ENCODE measurements around the gene EIF3CL.
"Not testable (repeated sequence)": the region's sequence is repeated elsewhere in the genome, so short reads cannot be mapped to it uniquely, and the experiment has no call there.

Gene EIF3CL, protein sequence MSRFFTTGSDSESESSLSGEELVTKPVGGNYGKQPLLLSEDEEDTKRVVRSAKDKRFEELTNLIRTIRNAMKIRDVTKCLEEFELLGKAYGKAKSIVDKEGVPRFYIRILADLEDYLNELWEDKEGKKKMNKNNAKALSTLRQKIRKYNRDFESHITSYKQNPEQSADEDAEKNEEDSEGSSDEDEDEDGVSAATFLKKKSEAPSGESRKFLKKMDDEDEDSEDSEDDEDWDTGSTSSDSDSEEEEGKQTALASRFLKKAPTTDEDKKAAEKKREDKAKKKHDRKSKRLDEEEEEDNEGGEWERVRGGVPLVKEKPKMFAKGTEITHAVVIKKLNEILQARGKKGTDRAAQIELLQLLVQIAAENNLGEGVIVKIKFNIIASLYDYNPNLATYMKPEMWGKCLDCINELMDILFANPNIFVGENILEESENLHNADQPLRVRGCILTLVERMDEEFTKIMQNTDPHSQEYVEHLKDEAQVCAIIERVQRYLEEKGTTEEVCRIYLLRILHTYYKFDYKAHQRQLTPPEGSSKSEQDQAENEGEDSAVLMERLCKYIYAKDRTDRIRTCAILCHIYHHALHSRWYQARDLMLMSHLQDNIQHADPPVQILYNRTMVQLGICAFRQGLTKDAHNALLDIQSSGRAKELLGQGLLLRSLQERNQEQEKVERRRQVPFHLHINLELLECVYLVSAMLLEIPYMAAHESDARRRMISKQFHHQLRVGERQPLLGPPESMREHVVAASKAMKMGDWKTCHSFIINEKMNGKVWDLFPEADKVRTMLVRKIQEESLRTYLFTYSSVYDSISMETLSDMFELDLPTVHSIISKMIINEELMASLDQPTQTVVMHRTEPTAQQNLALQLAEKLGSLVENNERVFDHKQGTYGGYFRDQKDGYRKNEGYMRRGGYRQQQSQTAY

DNA sequence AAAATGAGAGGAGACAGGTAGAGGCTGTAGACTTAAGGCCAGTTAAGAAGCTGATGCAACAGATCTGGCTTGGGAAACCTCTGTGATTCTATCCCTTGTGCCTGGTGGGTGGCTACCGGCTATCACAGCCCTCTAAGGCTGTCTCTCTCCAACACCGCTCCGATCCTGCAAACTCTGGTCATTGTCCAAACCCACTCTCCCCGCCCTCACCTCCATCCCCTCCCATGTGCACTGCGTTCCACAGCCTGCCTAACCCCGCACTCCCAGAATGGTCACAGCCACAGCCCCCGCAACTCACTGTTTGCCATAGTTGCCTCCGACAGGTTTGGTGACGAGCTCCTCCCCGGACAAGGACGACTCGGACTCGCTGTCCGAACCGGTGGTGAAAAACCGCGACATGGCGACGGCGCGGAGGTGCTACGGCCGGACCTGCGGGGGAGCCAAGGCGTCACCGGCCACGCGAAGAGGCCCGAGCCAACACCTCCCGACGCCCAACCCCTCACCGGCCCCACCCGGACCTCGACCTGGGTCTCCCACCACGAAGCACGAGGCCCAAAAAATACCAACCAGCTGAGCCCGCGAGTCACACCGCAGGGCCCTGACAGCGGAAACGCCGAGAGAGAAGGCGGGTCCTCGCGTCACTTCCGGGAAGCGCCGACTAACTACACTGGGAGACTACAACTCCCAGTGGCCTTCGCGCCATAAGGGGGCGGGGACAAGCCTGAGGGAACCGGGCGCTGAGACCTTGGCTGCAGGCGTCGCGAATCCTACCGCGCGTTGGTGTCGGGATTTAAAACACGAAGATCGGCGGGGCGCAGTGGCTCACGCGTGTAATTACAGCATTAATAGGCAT, at the start of gene EIF3CL:
Gene EIF3CL, minus strand, starts transcription at position 622 of the 853 bp plus-strand sequence. Its CDS starts 223 bp downstream, at position 399.
- in situ Hi-C loops (cut with HindIII; ENCODE audit: low sequenced_read_pairs) = not testable (repeated sequence)

DNA sequence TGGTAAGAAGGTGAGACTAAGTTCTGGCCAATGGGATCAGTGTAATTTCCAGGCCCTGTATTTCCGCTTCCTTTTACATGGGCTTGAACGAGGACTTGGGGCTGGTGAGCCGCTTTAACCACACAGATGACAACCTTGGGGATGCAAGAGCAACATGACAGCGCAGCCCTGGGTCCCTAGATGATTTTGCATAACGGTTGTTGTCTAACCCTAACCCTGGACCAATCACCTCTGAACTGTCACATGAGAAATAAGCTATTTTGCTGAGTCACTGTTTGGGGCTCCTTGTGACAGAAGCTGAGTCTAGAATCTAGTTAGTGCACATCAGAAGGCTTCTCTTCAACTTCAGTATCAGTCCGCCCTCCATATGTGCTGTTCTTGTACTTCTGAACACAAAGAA, 43.4 kb upstream of the EIF3CL start:
- in situ Hi-C loops (cut with HindIII; ENCODE audit: low sequenced_read_pairs) = not testable (repeated sequence)

DNA sequence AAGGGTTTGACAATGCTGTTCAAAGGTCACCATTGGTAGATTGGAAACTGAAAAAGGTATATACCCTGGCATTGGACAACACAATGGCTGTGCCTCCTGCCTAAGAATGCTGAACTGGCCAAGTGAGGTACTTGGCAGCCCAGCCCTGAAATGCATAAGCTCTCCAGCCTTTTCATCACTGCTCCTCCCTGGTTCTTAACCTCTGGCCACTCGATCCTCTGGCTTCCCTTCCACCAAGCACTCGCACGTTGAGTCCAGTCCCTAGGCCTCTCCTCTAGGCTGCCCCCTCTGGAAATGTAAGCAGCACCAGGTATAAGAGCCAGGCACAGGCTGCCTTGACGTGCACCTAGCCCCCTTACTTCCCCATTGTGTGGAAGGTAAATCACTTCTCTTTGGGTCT, 42.7 kb upstream of the EIF3CL start:
- in situ Hi-C loops (cut with HindIII; ENCODE audit: low sequenced_read_pairs) = not testable (repeated sequence)

DNA sequence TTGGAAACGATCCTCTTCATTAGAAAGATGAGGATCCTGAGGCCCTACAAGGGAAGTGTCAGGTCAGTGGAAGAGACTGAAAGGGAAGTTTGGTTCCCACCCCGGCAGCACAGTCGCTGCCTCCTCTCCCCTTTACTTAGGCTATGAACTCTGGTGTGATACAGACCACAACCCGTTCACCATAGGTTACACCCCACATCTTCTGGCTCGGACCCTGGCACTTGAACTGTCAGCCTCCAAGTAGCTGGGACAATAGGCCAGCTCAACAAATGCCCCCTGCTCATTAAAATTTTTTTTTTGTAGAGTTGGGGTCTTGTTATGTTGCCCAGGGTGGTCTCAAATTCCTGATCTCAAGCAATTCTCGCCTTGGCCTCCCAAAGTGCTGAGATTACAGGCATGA, 40.3 kb upstream of the EIF3CL start:
- in situ Hi-C loops (cut with HindIII; ENCODE audit: low sequenced_read_pairs) = not testable (repeated sequence)

DNA sequence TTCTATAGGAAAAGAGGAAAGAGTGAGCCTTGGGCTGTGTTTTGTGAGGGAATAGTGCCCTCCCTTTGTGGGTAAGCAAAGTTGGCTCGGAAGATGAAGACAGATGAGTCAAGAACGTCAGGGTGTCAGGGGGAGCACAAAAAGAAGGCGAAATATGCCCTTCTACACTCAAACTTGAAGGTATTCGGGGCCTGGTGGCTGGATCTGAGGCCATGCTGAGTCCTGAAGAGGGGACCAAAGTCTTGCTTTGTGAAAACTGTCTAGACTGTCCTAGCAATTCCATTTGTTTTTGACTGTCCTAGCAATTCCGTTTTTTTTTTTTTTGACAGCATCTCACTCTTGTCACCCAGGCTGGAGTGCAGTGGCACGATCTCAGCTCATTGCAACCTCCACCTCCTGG, 35.3 kb upstream of the EIF3CL start:
- in situ Hi-C loops (cut with HindIII; ENCODE audit: low sequenced_read_pairs) = not testable (repeated sequence)

DNA sequence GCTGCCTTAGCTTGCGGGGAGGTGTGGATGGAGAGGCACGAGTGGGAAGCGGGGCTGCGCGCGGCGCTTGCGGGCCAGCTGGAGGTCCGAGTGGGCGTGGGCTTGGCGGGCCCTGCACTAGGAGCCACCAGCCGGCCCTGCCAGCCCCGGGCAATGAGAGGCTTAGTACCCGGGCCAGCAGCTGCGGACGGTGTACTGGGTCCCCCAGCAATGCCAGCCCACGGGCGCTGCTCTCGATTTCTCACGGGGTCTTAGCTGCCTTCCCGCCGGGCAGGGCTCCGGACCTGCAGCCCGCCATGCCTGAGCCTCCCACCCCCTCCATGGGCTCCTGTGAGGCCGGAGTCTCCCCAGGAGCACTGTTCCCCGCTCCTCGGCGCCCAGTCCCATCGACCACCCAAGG, 31.7 kb upstream of the EIF3CL start:
- in situ Hi-C loops (cut with HindIII; ENCODE audit: low sequenced_read_pairs) = not testable (repeated sequence)

DNA sequence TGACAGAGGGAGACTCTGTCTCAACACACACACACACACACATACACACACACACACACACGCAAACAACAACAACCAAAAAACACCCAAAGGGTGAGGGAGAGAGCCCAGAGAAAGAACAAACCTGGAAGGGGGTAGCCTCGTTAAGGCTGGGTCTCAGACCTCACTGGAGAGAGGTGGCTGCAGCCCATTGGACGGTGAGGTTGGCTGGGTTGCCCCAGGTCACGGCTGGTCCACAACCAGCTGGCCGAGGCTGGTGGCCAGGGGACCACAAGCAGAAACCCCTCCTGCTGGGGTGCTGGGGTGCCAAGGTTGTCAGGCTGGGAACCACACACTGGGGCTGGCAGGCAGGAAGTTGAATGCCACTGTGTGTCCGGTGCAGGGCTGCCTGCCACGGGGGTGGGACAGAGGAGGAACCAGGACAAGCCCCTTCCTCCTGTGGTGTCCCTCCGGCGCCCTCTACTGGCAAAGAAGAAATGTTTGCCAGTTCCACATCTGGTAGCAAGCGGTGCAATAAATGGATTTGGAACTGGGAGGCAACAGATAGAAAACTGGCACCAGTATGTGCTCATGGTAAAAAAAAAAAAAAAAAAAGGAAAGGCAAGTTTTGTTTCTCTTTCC, 22.5 kb upstream of the EIF3CL start:
- in situ Hi-C loops (cut with HindIII; ENCODE audit: low sequenced_read_pairs) = not testable (repeated sequence)

DNA sequence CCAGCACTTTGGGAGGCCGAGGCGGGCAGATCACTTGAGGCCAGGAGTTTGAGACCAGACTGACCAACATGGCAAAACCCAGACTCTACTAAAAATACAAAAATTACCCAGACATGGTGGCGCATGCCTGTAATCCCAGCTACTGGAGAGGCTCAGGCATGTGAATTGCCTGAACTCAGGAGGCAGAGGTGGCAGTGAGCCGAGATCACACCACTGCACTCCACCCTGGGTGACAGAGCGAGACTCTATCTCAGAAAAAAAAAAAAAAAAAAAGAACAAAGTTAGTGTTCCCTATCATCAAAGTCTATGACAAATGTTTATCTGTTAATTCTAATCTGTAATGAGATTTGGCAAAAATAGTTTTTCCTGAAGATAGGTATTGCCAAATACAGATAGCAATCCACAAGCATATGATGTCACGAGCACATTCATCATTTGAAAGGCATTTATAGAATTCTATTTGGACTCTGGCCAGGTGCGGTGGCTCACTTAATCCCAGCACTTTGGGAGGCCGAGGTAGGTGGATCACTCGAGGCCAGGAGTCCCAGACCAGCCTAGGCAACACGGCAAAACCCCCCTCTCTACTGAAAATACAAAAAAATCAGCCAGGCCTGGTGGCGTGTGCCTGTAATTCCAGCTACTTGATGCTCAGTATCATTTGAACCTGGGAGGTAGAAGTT, 17.6 kb upstream of the EIF3CL start:
- in situ Hi-C loops (cut with HindIII; ENCODE audit: low sequenced_read_pairs) = not testable (repeated sequence)

DNA sequence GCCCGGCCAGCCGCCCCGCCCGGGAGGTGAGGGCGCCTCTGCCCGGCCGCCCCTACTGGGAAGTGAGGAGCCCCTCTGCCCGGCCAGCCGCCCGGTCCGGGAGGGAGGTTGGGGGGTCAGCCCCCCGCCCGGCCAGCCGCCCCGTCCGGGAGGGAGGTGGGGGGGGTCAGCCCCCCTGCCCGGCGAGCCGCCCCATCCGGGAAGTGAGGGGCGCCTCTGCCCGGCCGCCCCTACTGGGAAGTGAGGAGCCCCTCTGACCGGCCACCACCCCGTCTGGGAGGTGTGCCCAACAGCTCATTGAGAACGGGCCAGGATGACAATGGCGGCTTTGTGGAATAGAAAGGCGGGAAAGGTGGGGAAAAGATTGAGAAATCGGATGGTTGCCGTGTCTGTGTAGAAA, 13.4 kb upstream of the EIF3CL start:
- in situ Hi-C loops (cut with HindIII; ENCODE audit: low sequenced_read_pairs) = not testable (repeated sequence)

DNA sequence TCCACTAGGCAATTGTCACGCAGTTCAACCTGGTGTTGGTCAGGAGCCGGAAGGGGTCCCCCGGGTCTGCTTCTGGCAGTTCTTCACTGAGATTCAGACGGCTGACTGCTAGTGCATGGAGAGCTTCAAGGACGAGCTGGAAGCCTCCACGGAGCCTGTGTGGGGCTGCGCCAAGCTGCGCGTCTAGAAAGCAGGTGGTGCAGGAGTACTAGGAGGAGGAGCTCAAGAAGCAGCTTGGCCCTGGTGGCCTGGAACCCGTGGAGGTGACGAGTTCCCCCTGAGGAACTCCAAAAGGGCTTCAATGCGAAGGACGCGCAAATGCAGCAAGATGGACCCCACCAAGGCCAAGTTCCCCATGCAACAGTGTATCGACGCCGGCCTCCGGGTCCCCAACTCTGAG, 10.9 kb upstream of the EIF3CL start:
- in situ Hi-C loops (cut with HindIII; ENCODE audit: low sequenced_read_pairs) = not testable (repeated sequence)

DNA sequence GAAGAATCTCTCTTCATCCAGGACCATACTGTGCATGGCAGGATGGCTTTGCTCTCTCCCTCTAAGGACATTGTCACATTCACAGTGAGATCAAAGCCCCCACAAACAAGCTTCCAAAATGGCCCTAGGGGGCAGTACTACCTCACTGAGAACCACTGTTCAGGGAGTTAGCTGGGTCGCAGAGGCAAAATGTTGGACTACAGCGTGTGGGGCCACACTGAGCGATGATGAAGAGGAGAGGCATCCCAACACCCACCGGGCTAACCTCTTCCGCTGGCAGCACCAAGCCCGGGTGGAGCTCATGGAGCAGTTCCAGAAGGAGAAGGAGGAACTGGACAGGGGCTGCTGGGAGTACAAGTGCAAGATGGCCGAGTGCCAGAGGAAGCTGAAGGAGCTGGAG, 9.9 kb upstream of the EIF3CL start:
- in situ Hi-C loops (cut with HindIII; ENCODE audit: low sequenced_read_pairs) = not testable (repeated sequence)

DNA sequence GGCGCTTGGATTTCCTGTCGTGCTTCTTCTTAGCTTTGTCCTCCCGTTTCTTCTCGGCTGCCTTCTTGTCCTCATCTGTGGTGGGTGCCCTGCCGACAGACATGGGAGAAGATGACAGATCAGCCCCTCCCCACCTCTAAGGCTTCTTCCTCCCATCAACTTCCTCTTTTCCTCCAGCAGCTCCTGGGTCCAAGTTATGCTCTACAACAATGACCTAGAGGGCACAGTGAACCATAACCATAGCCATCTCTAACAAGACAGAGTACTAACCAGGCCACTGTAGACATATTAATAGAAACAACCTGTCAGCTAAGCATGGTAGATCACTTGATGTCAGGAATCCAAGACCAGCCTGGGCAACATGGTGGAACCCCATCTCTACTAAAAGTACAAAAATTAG, 11.6 kb downstream of the EIF3CL start:
- in situ Hi-C loops (cut with HindIII; ENCODE audit: low sequenced_read_pairs) = not testable (repeated sequence)

DNA sequence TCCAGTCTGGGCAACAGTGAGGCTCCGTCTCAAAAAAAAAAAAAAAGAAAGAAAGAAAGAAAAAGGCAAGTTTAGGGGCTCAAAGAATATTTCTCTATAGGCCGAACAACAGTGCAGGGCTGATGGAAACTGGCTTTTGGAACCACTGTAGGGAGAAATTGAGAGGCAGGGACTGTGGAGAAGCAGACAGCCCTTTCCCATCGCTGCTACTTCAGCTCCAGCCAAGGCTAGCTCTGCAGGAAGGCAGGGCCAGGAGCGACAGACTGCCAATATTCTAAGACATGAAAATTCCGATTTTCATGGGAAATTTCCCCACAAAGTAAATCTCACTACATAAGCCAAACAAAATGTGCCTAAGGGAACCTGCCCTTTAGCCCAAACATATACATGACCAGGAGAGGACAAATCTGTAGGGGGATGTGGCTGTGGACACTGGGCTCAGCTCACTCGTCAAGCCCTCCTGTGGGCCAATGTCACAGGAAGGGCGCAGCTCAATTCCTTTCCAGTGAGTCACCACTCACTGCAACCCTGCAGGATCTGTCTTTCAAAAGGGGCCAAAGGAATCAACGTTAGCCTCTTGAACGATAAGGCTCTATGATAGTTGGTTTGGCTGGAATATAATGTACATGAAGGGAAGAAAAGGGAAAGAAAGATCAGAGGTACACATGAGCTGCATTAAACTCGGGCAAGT, 21.3 kb downstream of the EIF3CL start:
- in situ Hi-C loops (cut with HindIII; ENCODE audit: low sequenced_read_pairs) = not testable (repeated sequence)

DNA sequence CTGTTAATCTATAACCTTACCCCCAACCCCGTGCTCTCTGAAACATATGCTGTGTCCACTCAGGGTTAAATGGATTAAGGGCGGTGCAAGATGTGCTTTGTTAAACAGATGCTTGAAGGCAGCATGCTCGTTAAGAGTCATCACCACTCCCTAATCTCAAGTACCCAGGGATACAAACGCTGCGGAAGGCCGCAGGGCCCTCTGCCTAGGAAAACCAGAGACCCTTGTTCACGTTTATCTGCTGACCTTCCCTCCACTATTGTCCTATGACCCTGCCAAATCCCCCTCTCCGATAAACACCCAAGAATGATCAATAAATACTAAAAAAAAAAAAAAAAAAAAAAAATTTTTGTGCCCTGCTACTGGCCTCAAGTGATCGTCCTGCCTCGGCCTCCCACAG, 25.8 kb downstream of the EIF3CL start:
- in situ Hi-C loops (cut with HindIII; ENCODE audit: low sequenced_read_pairs) = not testable (repeated sequence)

DNA sequence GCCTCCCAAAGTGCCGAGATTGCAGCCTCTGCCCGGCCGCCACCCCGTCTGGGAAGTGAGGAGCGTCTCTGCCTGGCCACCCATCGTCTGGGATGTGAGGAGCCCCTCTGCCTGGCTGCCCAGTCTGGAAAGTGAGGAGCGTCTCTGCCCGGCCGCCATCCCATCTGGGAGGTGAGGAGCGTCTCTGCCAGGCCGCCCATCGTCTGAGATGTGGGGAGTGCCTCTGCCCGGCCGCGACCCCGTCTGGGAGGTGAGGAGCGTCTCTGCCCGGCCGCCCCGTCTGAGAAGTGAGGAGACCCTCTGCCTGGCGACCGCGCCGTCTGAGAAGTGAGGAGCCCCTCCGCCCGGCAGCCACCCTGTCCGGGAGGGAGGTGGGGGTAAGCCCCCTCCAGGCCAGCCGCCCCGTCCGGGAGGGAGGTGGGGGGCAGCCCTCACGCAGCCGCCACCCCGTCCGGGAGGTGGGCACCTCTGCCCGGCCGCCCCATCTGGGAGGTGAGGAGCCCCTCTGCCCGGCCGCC, 26.5 kb downstream of the EIF3CL start:
- in situ Hi-C loops (cut with HindIII; ENCODE audit: low sequenced_read_pairs) = not testable (repeated sequence)

DNA sequence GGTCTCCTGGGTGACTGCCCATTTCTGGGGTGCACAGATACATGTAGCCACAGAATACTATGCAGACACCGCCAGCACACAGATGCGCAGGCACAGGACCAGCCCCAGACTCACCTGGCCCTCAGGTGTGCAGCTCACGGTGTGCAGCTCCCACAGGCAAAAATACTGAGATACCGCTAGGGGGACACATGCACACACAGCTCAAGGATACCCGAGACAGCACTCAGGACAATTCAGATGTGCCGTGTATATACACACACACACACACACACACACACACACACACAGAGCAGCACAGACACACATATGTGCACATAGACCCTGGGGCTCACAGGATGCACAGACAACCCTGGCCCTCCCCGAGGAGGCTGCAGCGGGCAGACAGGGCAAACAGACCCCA, 28.5 kb downstream of the EIF3CL start:
- in situ Hi-C loops (cut with HindIII; ENCODE audit: low sequenced_read_pairs) = not testable (repeated sequence)

DNA sequence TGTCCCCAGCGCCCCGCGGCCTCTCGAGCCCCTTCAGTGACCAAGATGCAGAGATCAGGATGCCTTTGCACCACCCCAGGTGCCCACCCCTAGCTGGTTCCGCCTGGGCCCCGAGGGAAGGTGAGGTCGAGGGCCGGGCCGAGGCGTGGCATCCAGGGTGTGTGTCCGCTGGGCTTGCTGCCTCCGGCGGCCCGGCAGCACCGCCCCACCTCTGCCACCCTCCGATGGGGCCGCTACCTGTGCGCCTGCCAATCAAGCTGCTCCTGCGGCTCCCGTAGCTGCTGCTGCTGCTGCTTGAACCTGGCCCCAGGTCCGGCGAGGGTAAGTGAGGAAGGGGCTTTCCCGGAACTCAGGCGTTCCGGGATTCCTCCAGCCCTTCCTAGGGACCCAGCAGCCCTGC, 29.4 kb downstream of the EIF3CL start:
- in situ Hi-C loops (cut with HindIII; ENCODE audit: low sequenced_read_pairs) = not testable (repeated sequence)

DNA sequence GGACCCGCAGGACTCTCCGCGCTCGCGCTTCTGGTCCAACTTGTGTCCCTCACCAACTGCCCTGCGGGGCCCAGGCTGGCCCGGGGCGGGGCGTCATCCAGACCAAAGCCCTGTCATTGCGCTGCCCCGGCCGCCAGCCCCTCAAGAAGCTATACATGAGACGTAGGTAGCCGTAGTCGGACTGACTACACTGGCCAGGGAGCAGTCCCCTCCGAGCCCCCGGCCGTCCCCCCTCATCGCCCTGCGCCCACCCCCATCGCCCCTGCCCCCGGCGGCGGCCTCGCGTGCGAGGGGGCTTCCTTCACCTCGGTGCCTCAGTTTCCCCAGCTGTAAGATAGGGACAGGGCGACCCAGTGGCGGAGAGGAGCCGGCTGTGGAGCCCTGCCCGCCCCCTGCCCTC, 35.7 kb downstream of the EIF3CL start:
- in situ Hi-C loops (cut with HindIII; ENCODE audit: low sequenced_read_pairs) = not testable (repeated sequence)

Measured in endothelial cell of hepatic sinusoid (primary cell).